ENCODE results near the gene SCAF1. TPM values are rescaled to one million over a fixed set of nuclear protein-coding genes. Genes with fewer than 3 reads are reported as not detected.

The SCAF1 gene
- total and polyA plus RNA-seq, 9 of the 15 experiments (the other 6 are each of a cell fraction or from before 2014, with no cell fraction given) = 0.20 to 79.0 (median 4.9) TPM

GRCh38 chr19:49672131-49672919 is 30.3 kb downstream of the SCAF1 start:
- DNase-seq (ENCODE audit: extremely low read depth in 1 of 4, low spot score in 3 of 4) (peak; percentile 71 to 91 (median 80)), ATAC-seq (peak; percentile 61), FAIRE-seq (peak; percentile 96)
- Histone ChIP-seq H3K79me2 (ENCODE audit: control insufficient read depth, insufficient read depth, low read length) (peaks cover 21% of the 10 kb centered on the region), H3K36me3 (ENCODE audit: control insufficient read depth, insufficient read depth, low read length) (peaks cover 60% of the 10 kb centered on the region), H3K4me3 (peak overlapping the region; percentile 16; the same call in 1 of the 2 replicates), H3K4me1 (replicated peaks in 1 of 2; ENCODE audit: control insufficient read depth in 2 of 2, insufficient read depth in 2 of 2, low read length in 2 of 2) (peaks cover 18 to 26% of the 10 kb centered on the region in 2 experiments; a peak in 4 of 5 replicates), H3K27ac (ENCODE audit: extremely low read depth, low read depth, low read length) (peak overlapping the region; percentile 44; the same call in 1 of the 3 replicates), H2AFZ (ENCODE audit: low read depth, low read length) (peak overlapping the region; percentile 68), H3K9me1 (ENCODE audit: control insufficient read depth, insufficient read depth, low read length) (no peaks in the 10 kb centered on the region), H3K9ac (ENCODE audit: insufficient read depth in 1 of 2, low read depth in 2 of 2, low read length in 2 of 2) (peak overlapping the region; percentile 42 to 86; a peak in 3 of 4 replicates), H3K4me2 (ENCODE audit: insufficient read depth, low read length) (peak overlapping the region; percentile 75), H4K20me1 (replicated peaks; ENCODE audit: control insufficient read depth, insufficient read depth, low read length) (0 out of 2 replicates have a peak, but pooled peaks cover 4% of the 10 kb centered on the region), H3K27me3 (ENCODE audit: control insufficient read depth in 2 of 2, insufficient read depth in 2 of 2, low read length in 2 of 2) (no peaks in the 10 kb centered on the region), H3K9me3 (replicated peaks; ENCODE audit: control insufficient read depth, insufficient read depth, low read depth, low read length) (no peaks in the 10 kb centered on the region; the same call in 1 of the 2 replicates)
- 5% methylated on average over 23 of the region's 28 CpGs for WGBS (ENCODE audit: insufficient coverage, low coverage, missing lambda C conversion rate)
- no TSS peak for BruUV-seq (replicated peaks)
- in situ Hi-C loops (cut with MboI) = loop anchor here (5.0 kb wide), 1 partner anchor 165 kb away; no protein-coding TSS in a partner anchor
- intact Hi-C loops (cut with micrococcal nuclease) = no loop called here
- ChIA-PET CTCF (ENCODE audit: low intra/inter-chr PET ratio) (interaction anchor here (0.7 to 1.3 kb wide), 3 partner anchors 170 to 311 kb away, joined by 3 read pairs; no protein-coding TSS in a partner anchor), POLR2A (interaction anchor here (0.7 to 1.4 kb wide), 2 partner anchors 38 to 177 kb away, joined by 3 read pairs; partner anchors contain the start of gene RPS11)
- TF ChIP-seq SIX5 (IDR thresholded peaks at IDR 0.05; ENCODE audit: borderline replicate concordance in 1 of 2, insufficient read depth in 1 of 2, low read depth in 1 of 2, low read length in 2 of 2) = no peak
- TF ChIP-seq REST (IDR thresholded peaks at IDR 0.05; ENCODE audit: borderline replicate concordance) = peak; percentile 93
- no peak for TF ChIP-seq REST (CRISPR knock-in tag; IDR thresholded peaks at IDR 0.05; ENCODE audit: low read depth)
- TF ChIP-seq VEZF1 (CRISPR knock-in tag; IDR thresholded peaks at IDR 0.05) = peak; percentile 59
- TF ChIP-seq HNRNPL (IDR thresholded peaks at IDR 0.05; ENCODE audit: low read depth, low read length) = no peak
- peak; percentile 59; the same call in 1 of the 2 replicates for TF ChIP-seq EP400 (IDR thresholded peaks at IDR 0.05)
- no peak for TF ChIP-seq XRCC4 (IDR thresholded peaks at IDR 0.05; ENCODE audit: extremely low read depth, insufficient read depth, insufficient read length)
- no peak for TF ChIP-seq MAFG (tag; conservative IDR thresholded peaks at IDR 0.05)
- peak; percentile 79 for TF ChIP-seq HDAC2 (IDR thresholded peaks at IDR 0.05)
- peak; percentile 80 for TF ChIP-seq MEIS2 (IDR thresholded peaks at IDR 0.05; ENCODE audit: partially characterized antibody)
- TF ChIP-seq SMAD1 (IDR thresholded peaks at IDR 0.05; ENCODE audit: low read depth, low read length, partially characterized antibody) = no peak
- no peak for TF ChIP-seq ZKSCAN8 (CRISPR knock-in tag; IDR thresholded peaks at IDR 0.05)

All from K562 (cell line).